Upper lobe of right lung (tissue), 1 donor: Measurements from ENCODE around the gene OR1F1. TPM values are rescaled to one million over a fixed set of nuclear protein-coding genes. Genes with fewer than 3 reads are reported as not detected.

Experiments used
- ATAC-seq: fragments of 200-7000 bp; cut with Tn5 transposase; one replicate; pipeline ENCODE4 v1.9.1; 2020; ENCODE audit warnings: mild to moderate bottlenecking, moderate library complexity
- DNase-seq: peaks from one replicate; pipeline ENCODE4 v3.0.0-alpha.2; 2020
- H3K27ac ChIP-seq: fragments of 200-600 bp; one replicate; pipeline ENCODE4 v1.8.0; 2022
- H3K27me3 ChIP-seq: fragments of 200-600 bp; one replicate; pipeline ENCODE4 v1.8.0; 2022; ENCODE audit warnings: mild to moderate bottlenecking
- H3K36me3 ChIP-seq: fragments of 200-600 bp; one replicate; pipeline ENCODE4 v1.8.0; 2022
- H3K4me1 ChIP-seq: fragments of 200-600 bp; one replicate; pipeline ENCODE4 v1.8.0; 2022
- H3K4me3 ChIP-seq: fragments of 200-600 bp; one replicate; pipeline ENCODE4 v1.8.0; 2022; ENCODE audit warnings: mild to moderate bottlenecking
- H3K9me3 ChIP-seq: fragments of 200-600 bp; one replicate; pipeline ENCODE4 v1.8.0; 2022
- CTCF ChIP-seq: fragments of 200-600 bp; IDR thresholded peaks from one replicate; pipeline ENCODE4 v1.8.0; 2022; ENCODE audit warnings: antibody characterized with exemption
- intact Hi-C: fragments of 100-400 bp; cut with DNase I; formaldehyde crosslinking; loops from one replicate; pipeline ENCODE4 v1.11.0; 2022
- total RNA-seq: library from RNA; stranded (reverse); fragmentation: NEBNext Ultra II Directional; extraction: Animal tissue kit (Norgen Biotek cat#: 25700); gene quantifications from one replicate; pipeline ENCODE4 v1.2.1, GENCODE V29; 2021
- donor health status: DM: no; HTN: yes; CAD: no; lungs with severe emphysema.

The OR1F1 gene
- total RNA-seq, 1 donor from 2014 or later, result not detected

- DNase-seq, result no peak
- ATAC-seq, result no peak
- H3K36me3 ChIP-seq, result no peaks in the 10 kb centered on the region
- no peaks in the 10 kb centered on the region for H3K9me3 ChIP-seq
- H3K4me1 ChIP-seq, result peaks cover 13% of the 10 kb centered on the region
- TF ChIP-seq CTCF, result no peak
- H3K4me3 ChIP-seq, result no peak overlapping the region
- H3K27me3 ChIP-seq, result no peaks in the 10 kb centered on the region
- intact Hi-C loops, result no loop called here
- no peak overlapping the region for H3K27ac ChIP-seq
These were observed 39.5 kb upstream of the OR1F1 start for GRCh38 chr16:3148256-3149192.

- H3K36me3 ChIP-seq, result no peaks in the 10 kb centered on the region
- peak overlapping the region; percentile 85 for H3K27ac ChIP-seq
- H3K9me3 ChIP-seq, result no peaks in the 10 kb centered on the region
- H3K4me3 ChIP-seq, result peak overlapping the region; percentile 76
- intact Hi-C loops, result no loop called here
- ATAC-seq, result no peak
- peaks cover 13% of the 10 kb centered on the region for H3K4me1 ChIP-seq
- TF ChIP-seq CTCF, result no peak
- H3K27me3 ChIP-seq, result no peaks in the 10 kb centered on the region
- DNase-seq, result no peak
These were observed 38.8 kb upstream of the OR1F1 start for GRCh38 chr16:3149193-3149530.

GRCh38 chr16:3149630-3150345 is 38.2 kb upstream of the OR1F1 start:
- ATAC-seq, result peak; percentile 62

GRCh38 chr16:3150346-3151218 is 37.4 kb upstream of the OR1F1 start:
- Histone ChIP-seq H3K27ac (peak overlapping the region; percentile 85), H3K4me1 (peaks cover 13% of the 10 kb centered on the region), H3K27me3 (no peaks in the 10 kb centered on the region), H3K9me3 (no peaks in the 10 kb centered on the region), H3K4me3 (peak overlapping the region; percentile 76), H3K36me3 (no peaks in the 10 kb centered on the region)
- ATAC-seq (peak; percentile 94), DNase-seq (peak; percentile 97)
- intact Hi-C loops, result no loop called here
- no peak for TF ChIP-seq CTCF

More at GRCh38 chr16:3149630-3150345, 38.2 kb upstream of the OR1F1 start:
- peak overlapping the region; percentile 85 for H3K27ac ChIP-seq
- intact Hi-C loops, result no loop called here
- peak; percentile 89 for DNase-seq
- H3K9me3 ChIP-seq, result no peaks in the 10 kb centered on the region
- peak; percentile 52 for TF ChIP-seq CTCF
- no peaks in the 10 kb centered on the region for H3K27me3 ChIP-seq
- H3K4me3 ChIP-seq, result peak overlapping the region; percentile 76
- H3K4me1 ChIP-seq, result peaks cover 13% of the 10 kb centered on the region
- no peaks in the 10 kb centered on the region for H3K36me3 ChIP-seq

- no peaks in the 10 kb centered on the region for H3K27me3 ChIP-seq
- H3K36me3 ChIP-seq, result no peaks in the 10 kb centered on the region
- peaks cover 13% of the 10 kb centered on the region for H3K4me1 ChIP-seq
- peak overlapping the region; percentile 76 for H3K4me3 ChIP-seq
- TF ChIP-seq CTCF, result no peak
- no peak overlapping the region for H3K27ac ChIP-seq
- intact Hi-C loops, result no loop called here
- no peak for ATAC-seq
- no peak for DNase-seq
- no peaks in the 10 kb centered on the region for H3K9me3 ChIP-seq
These were observed 36.1 kb upstream of the OR1F1 start for GRCh38 chr16:3152027-3152276.
